ENCODE measurements around the gene IL12RB1.

IL12RB1 gene

DNA sequence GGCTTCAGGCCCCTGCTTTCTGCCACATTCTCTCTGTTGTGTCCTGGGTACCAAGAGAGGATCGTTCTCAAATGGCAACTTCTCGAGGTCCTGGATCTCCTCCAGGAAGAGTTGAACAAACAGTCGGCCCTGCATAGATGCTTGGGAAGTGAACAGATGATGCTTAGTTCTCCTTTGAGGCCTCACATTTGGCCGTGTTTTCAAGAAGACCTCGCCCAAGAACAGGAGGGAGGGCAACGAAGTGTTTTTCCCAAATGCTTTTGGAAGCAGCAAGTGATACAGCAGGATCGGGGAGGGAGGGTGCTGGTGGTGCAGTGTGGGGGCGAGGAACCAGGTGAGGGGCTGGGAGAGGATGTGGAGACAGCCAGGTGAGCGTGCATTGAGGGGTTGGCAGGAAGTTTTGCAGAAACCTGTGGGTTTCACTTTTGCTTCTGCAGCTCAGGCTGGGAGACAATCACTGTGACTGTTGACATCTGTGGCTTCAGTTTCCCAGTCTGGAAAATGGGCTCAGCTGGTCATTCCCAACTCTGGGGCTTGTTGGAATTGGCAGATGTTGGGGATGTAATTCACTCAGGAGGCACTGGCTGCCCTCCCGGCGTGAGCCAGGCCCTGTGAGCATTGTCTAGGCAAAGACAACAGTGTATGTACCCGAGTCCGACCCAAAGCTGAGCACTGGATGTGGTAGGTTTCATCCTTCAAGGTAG, 32.4 kb upstream of the IL12RB1 start:
- TF ChIP-seq, protein P1, sequence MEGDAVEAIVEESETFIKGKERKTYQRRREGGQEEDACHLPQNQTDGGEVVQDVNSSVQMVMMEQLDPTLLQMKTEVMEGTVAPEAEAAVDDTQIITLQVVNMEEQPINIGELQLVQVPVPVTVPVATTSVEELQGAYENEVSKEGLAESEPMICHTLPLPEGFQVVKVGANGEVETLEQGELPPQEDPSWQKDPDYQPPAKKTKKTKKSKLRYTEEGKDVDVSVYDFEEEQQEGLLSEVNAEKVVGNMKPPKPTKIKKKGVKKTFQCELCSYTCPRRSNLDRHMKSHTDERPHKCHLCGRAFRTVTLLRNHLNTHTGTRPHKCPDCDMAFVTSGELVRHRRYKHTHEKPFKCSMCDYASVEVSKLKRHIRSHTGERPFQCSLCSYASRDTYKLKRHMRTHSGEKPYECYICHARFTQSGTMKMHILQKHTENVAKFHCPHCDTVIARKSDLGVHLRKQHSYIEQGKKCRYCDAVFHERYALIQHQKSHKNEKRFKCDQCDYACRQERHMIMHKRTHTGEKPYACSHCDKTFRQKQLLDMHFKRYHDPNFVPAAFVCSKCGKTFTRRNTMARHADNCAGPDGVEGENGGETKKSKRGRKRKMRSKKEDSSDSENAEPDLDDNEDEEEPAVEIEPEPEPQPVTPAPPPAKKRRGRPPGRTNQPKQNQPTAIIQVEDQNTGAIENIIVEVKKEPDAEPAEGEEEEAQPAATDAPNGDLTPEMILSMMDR (IDR thresholded peaks at IDR 0.05) = no peak
- Histone ChIP-seq H3K4me3 (peak overlapping the region; percentile 72), H3K27ac (peak overlapping the region in 1 of 2 donors; percentile 63)
- no peak for DNase-seq (ENCODE audit: low spot score)

GRCh38 chr19:18118420-18119012, 31.8 kb upstream of the IL12RB1 start:
- TF ChIP-seq, protein P1 (IDR thresholded peaks at IDR 0.05) = no peak
- peak overlapping the region; percentile 72 for H3K4me3 ChIP-seq
- DNase-seq (ENCODE audit: low spot score) = no peak
- peak overlapping the region; percentile 14 to 63 for H3K27ac ChIP-seq

- DNase-seq (ENCODE audit: low spot score) = no peak
- H3K27ac ChIP-seq = peak overlapping the region; percentile 14 to 63
- peak overlapping the region; percentile 72 for H3K4me3 ChIP-seq
- TF ChIP-seq, protein P1 (IDR thresholded peaks at IDR 0.05) = no peak
Observed at GRCh38 chr19:18117692-18118378, 31.1 kb upstream of the IL12RB1 start.

- Histone ChIP-seq H3K27ac (peak overlapping the region in 1 of 2 donors; percentile 63), H3K4me3 (peak overlapping the region; percentile 72)
- DNase-seq (ENCODE audit: low spot score) = no peak
- TF ChIP-seq, protein P1 (IDR thresholded peaks at IDR 0.05) = no peak
Observed at GRCh38 chr19:18117364-18117691, 30.6 kb upstream of the IL12RB1 start.

DNA sequence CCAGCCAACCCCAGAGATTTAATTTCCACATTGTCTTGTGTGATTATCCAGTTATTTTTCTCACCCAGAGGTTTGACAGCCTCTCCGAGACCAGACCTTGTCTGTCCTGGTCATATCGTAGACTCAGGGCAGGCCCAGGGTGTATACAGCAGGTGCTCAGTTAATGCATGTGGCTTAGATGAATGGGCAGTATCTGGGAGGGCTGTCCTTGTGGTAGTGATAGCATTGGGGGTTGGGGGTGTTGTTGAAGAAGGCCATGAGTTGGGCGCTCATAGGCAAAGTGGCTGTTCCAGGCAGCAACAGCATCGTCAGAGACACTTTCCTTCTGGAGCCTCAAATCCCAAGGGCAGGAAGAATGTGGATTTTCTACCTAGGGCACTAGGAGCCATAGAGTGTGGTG, 27.7 kb upstream of the IL12RB1 start:
- H3K4me3 ChIP-seq = no peak overlapping the region
- H3K27ac ChIP-seq = no peak overlapping the region
- DNase-seq (ENCODE audit: low spot score) = no peak
- TF ChIP-seq, protein P1 (IDR thresholded peaks at IDR 0.05) = no peak

- TF ChIP-seq, protein P1 (IDR thresholded peaks at IDR 0.05) = no peak
- no peak overlapping the region for H3K27ac ChIP-seq
- no peak for DNase-seq (ENCODE audit: low spot score)
- no peak overlapping the region for H3K4me3 ChIP-seq
Observed at GRCh38 chr19:18113827-18114226, 27.1 kb upstream of the IL12RB1 start.
